Ramos (cell line): ENCODE measurements around the gene PIK3IP1.

Source experiments
- in situ Hi-C: fragments of 300-500 bp; cut with MboI; formaldehyde crosslinking; loops from one replicate; pipeline ENCODE4 v1.14.3; 2022; ENCODE audit warnings: low sequenced_read_pairs; ENCODE audit not compliant: unreplicated experiment

PIK3IP1 gene

GRCh38 chr22:31313366-31314147 is 21.3 kb upstream of the PIK3IP1 start:
- in situ Hi-C loops = no loop called here

GRCh38 chr22:31308181-31308580 is 15.9 kb upstream of the PIK3IP1 start:
- in situ Hi-C loops = no loop called here

GRCh38 chr22:31305194-31305593 is 12.9 kb upstream of the PIK3IP1 start:
- in situ Hi-C loops = no loop called here

- in situ Hi-C loops = no loop called here
Measured at GRCh38 chr22:31302537-31302936, 10.2 kb upstream of the PIK3IP1 start.

- in situ Hi-C loops = no loop called here
Measured at GRCh38 chr22:31302006-31302405, 9.7 kb upstream of the PIK3IP1 start.

- in situ Hi-C loops = no loop called here
Measured at GRCh38 chr22:31300896-31301295, 8.6 kb upstream of the PIK3IP1 start.

GRCh38 chr22:31295831-31296657 is 3.8 kb upstream of the PIK3IP1 start:
- in situ Hi-C loops = no loop called here

- in situ Hi-C loops = no loop called here
Measured at GRCh38 chr22:31295360-31295759, 3.1 kb upstream of the PIK3IP1 start.

GRCh38 chr22:31291481-31292235 is 630 bp downstream of the PIK3IP1 start:
- in situ Hi-C loops = loop anchor here (5.0 kb wide), 1 partner anchor 56 kb away; the partner anchor contains the start of gene PATZ1

GRCh38 chr22:31290494-31291471 is 1.5 kb downstream of the PIK3IP1 start:
- in situ Hi-C loops = loop anchor here (5.0 kb wide), 1 partner anchor 57 kb away; the partner anchor contains the start of gene PATZ1

- in situ Hi-C loops = no loop called here
Measured at GRCh38 chr22:31289344-31289743, 2.9 kb downstream of the PIK3IP1 start.

- in situ Hi-C loops = no loop called here
Measured at GRCh38 chr22:31288496-31289240, 3.6 kb downstream of the PIK3IP1 start.

- in situ Hi-C loops = no loop called here
Measured at GRCh38 chr22:31287818-31288495, 4.3 kb downstream of the PIK3IP1 start.

- in situ Hi-C loops = no loop called here
Measured at GRCh38 chr22:31286360-31287255, 5.7 kb downstream of the PIK3IP1 start.

GRCh38 chr22:31284281-31285155 is 7.8 kb downstream of the PIK3IP1 start:
- in situ Hi-C loops = no loop called here

GRCh38 chr22:31282748-31283468 is 9.4 kb downstream of the PIK3IP1 start:
- in situ Hi-C loops = no loop called here
